Stomach (tissue), 9 donors: ENCODE data around the gene COL16A1. TPM values are rescaled to one million over a fixed set of nuclear protein-coding genes. Genes with fewer than 3 reads are reported as not detected.

ENCODE experiments used
- DNase-seq, 2 donors: peaks; one replicate each; pipeline versions ENCODE4 v3.0.0 to v3.0.0-alpha.2; 2013 to 2019
- H3K27ac ChIP-seq, 5 donors: fragments of 200-600 bp in 4 of 5; sonication (generic) in 4 of 5; one replicate each; pipeline ENCODE4 v1.5.1; 2013 to 2019; ENCODE audit warnings: mild to moderate bottlenecking in 1 of 5, moderate library complexity in 1 of 5
- H3K27me3 ChIP-seq, 3 donors: fragments of 200-600 bp; sonication (generic); one replicate each; pipeline ENCODE4 v1.5.1; 2017 to 2019; ENCODE audit warnings: mixed run types in 1 of 3
- H3K36me3 ChIP-seq, 4 donors: fragments of 200-600 bp; sonication (generic); 1 replicate in 3 of 4; 2 replicates in 1 of 4; pipeline ENCODE4 v1.5.1; 2016 to 2019
- H3K4me1 ChIP-seq, 4 donors: fragments of 200-600 bp; sonication (generic); one replicate each; pipeline ENCODE4 v1.5.1; 2016 to 2019
- H3K4me3 ChIP-seq, 4 donors: fragments of 200-600 bp; sonication (generic) in 3 of 4; one replicate each; pipeline ENCODE4 v1.5.1; 2016 to 2019; ENCODE audit warnings: mild to moderate bottlenecking in 1 of 4
- H3K9me3 ChIP-seq, 4 donors: fragments of 200-600 bp; sonication (generic); one replicate each; pipeline ENCODE4 v1.5.1; 2016 to 2019
- CTCF ChIP-seq, 7 experiments: fragments of 450-650 bp in 4 of 7; fragments of 200-600 bp in 3 of 7; sonication (generic) in 3 of 7; IDR thresholded peaks; one replicate each; pipeline ENCODE4 v1.5.1; 2016 to 2019; ENCODE audit warnings: antibody characterized with exemption in 7 of 7, control low read depth in 2 of 7, mild to moderate bottlenecking in 1 of 7
- EP300 ChIP-seq: sonication (generic); formaldehyde crosslinking; IDR thresholded peaks from one replicate; pipeline ENCODE4 v1.6.1; 2017; ENCODE audit warnings: antibody characterized with exemption
- POLR2A ChIP-seq, 4 donors: fragments of 450-650 bp; IDR thresholded peaks; one replicate each; pipeline ENCODE4 v1.6.1; 2016; ENCODE audit warnings: antibody characterized with exemption in 4 of 4, control low read depth in 2 of 4, mild to moderate bottlenecking in 1 of 4, moderate library complexity in 1 of 4
- POLR2AphosphoS5 ChIP-seq, 3 donors: sonication (generic); formaldehyde crosslinking; IDR thresholded peaks; one replicate each; pipeline ENCODE4 v1.6.1; 2016; ENCODE audit warnings: antibody characterized with exemption in 3 of 3
- WGBS, 5 donors: extraction: QIAGEN DNeasy Blood & Tissue Kit in 3 of 5; methylation state at CpG; one replicate each; pipeline versions ENCODE4 v1.1.5 to v1.1.7; 2013 to 2018; 5-methylcytosine and 5-hydroxymethylcytosine counted together
- intact Hi-C: fragments of 100-400 bp; cut with DNase I; formaldehyde crosslinking; loops from one replicate; pipeline ENCODE4 v1.15.1; 2023; ENCODE audit warnings: low total_unique reads
- polyA plus RNA-seq, 3 donors: library from polyadenylated mRNA; stranded (reverse); fragments of 200-250 nt; gene quantifications; one replicate each; pipeline ENCODE4 v1.2.3, GENCODE V29; 2013
- total RNA-seq, 5 donors: library from RNA; depleted of rRNA; stranded (reverse); fragments of >200 nt; gene quantifications; one replicate each; pipeline versions ENCODE4 v1.1.0 to v1.2.3, GENCODE V29; 2014 to 2016
- donor health status: healthy with polysubstance abuse.
- donor health status: Bipolar disorder and iron deficiency.
- donor health status: healthy.

Gene COL16A1
- total and polyA plus RNA-seq, 8 donors = 19.8 to 127 (median 74.1) TPM

- peaks cover 17 to 55% (median 39%) of the 10 kb centered on the region in 4 donors for H3K4me1 ChIP-seq
- intact Hi-C loops = no loop called here
- no peak overlapping the region for H3K27ac ChIP-seq
- TF ChIP-seq CTCF (IDR thresholded peaks at IDR 0.05) = peak in 4 of 7 experiments; percentile 12 to 44 (median 26)
- TF ChIP-seq EP300 = no peak
- H3K36me3 ChIP-seq = peaks cover 50 to 74% (median 73%) of the 10 kb centered on the region in 4 donors
- no peaks in the 10 kb centered on the region for H3K9me3 ChIP-seq
- no peaks in the 10 kb centered on the region for H3K27me3 ChIP-seq
- DNase-seq = peak in 1 of 2 donors; percentile 53
- 60 to 69% (median 64%) methylated on average over 4 of the region's 4 CpGs for WGBS, 5 donors
- H3K4me3 ChIP-seq = no peak overlapping the region
These were observed 70.7 kb downstream of the COL16A1 start for GRCh38 chr1:31633117-31633516.

GRCh38 chr1:31632649-31633048 is 71.2 kb downstream of the COL16A1 start:
- no peak for DNase-seq
- Histone ChIP-seq H3K4me3 (no peak overlapping the region), H3K4me1 (peaks cover 22 to 55% (median 38%) of the 10 kb centered on the region in 4 donors), H3K27ac (peak overlapping the region in 1 of 5 donors; percentile 12), H3K9me3 (no peaks in the 10 kb centered on the region), H3K27me3 (no peaks in the 10 kb centered on the region), H3K36me3 (peaks cover 50 to 78% (median 77%) of the 10 kb centered on the region in 4 donors)
- TF ChIP-seq POLR2A (IDR thresholded peaks at IDR 0.05) (no peak), EP300 (no peak), CTCF (IDR thresholded peaks at IDR 0.05) (no peak), POLR2AphosphoS5 (IDR thresholded peaks at IDR 0.05) (no peak)
- intact Hi-C loops = no loop called here
- 91 to 97% (median 92%) methylated on average over 3 of the region's 3 CpGs for WGBS, 5 donors

GRCh38 chr1:31628931-31629556 is 74.8 kb downstream of the COL16A1 start:
- peaks cover 24 to 50% (median 39%) of the 10 kb centered on the region in 4 donors for H3K4me1 ChIP-seq
- no peaks in the 10 kb centered on the region for H3K27me3 ChIP-seq
- WGBS, 5 donors = 74 to 94% (median 91%) methylated on average over 6 of the region's 6 CpGs
- TF ChIP-seq EP300 (no peak), POLR2A (IDR thresholded peaks at IDR 0.05) (no peak), CTCF (IDR thresholded peaks at IDR 0.05) (no peak), POLR2AphosphoS5 (IDR thresholded peaks at IDR 0.05) (no peak)
- H3K4me3 ChIP-seq = no peak overlapping the region
- H3K27ac ChIP-seq = peak overlapping the region in 3 of 5 donors; percentile 74 to 87 (median 77)
- no peak for DNase-seq
- intact Hi-C loops = no loop called here
- peaks cover 44 to 69% (median 65%) of the 10 kb centered on the region in 4 donors for H3K36me3 ChIP-seq
- no peaks in the 10 kb centered on the region for H3K9me3 ChIP-seq

GRCh38 chr1:31627930-31628559 is 75.8 kb downstream of the COL16A1 start:
- Histone ChIP-seq H3K27me3 (no peaks in the 10 kb centered on the region), H3K36me3 (peaks cover 40 to 60% (median 57%) of the 10 kb centered on the region in 4 donors), H3K4me1 (peaks cover 24 to 47% (median 37%) of the 10 kb centered on the region in 4 donors), H3K27ac (peak overlapping the region; percentile 74 to 87 (median 80)), H3K4me3 (no peak overlapping the region), H3K9me3 (no peaks in the 10 kb centered on the region)
- intact Hi-C loops = no loop called here
- TF ChIP-seq EP300 = no peak
- TF ChIP-seq CTCF (IDR thresholded peaks at IDR 0.05) = no peak
- peak in 1 of 3 donors; percentile 52 for TF ChIP-seq POLR2AphosphoS5 (IDR thresholded peaks at IDR 0.05)
- DNase-seq = peak in 1 of 2 donors; percentile 62
- WGBS, 5 donors = 30 to 59% (median 44%) methylated on average over 6 to 11 of the region's 11 CpGs
